NK-92 treated with Interleukin-12 subunit alpha and Interleukin-12 subunit beta, amount 100 ng/mL, for 24 hours (cell line): ENCODE measurements around the gene PHKG2.

Source experiments
- DNase-seq: peaks from one replicate; lab custom pipeline; 2025; lab: John Stamatoyannopoulos, UW

Gene PHKG2

DNA sequence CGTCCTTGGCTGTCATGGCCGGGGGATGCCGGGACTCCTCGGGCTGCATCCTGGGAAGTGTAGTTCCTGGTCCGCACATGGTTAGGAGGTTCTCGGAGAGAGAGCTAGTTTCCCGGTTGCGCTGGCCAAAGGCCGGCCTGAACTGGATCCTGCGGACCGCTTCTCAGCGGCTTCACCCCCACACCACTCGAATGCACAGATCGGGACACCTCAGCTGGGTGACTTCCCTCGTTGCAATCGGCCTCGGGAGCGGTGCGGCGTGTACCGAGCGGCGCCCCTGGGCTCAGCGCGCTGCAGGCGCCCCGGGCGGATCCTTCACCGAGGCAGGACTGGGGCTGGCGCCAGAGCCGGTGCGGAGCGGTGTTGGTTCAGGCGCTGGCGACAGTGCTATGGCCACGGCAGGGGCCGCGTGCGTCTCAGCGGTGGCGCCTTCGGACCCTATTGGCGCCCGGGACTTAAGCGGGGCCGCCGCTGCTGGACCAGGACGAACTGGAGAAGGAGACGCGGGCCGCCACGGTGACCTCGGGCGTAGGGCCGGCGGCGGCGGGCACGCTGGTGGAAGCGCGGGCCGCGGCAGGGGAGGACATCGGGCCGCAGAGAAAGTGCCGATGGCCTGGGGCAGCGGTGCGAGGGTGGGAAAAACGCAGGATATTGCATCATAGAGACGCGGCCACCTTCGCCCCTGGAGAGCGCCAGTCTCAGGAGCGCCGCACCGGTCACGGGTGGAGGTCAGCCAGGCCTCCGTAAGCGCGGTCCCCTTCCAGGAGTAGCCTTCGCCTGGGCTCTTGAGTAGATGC lies 27.4 kb downstream of the PHKG2 start:
- DNase-seq: no peak

DNA sequence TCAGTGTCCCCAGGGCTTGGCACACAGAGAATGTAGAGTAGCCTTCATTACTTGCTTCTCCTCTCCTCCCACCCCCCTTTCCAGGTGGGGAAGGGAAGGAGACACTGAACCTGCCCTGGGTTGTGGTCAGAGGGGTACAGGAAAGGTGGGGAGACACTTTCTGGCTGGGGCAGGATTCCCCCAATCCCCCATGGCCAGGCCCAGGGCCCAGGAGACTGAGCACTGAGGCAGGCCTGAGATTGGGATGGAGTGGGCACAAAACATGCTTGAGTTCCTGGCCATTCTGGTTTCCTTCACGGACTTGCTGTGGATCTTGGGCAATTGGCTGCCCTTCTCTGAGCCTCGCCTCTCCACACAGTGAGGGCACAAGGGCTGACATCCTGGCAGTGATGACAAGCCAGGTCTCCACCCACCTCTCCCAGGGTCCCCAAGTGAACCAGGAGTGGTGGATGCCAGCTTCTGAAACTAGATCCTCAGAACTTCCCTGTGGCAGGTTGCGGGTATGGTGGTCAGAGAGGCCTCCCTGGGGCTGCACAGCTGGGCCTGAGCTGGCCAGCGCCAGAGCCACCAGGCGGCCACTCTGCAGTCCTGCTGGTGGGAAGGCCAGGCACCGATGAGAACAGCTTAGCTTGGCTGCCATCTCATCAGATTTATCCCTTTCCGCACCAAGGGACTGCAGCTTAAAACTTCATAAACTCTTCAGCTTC lies 29.5 kb downstream of the PHKG2 start:
- DNase-seq: no peak

DNA sequence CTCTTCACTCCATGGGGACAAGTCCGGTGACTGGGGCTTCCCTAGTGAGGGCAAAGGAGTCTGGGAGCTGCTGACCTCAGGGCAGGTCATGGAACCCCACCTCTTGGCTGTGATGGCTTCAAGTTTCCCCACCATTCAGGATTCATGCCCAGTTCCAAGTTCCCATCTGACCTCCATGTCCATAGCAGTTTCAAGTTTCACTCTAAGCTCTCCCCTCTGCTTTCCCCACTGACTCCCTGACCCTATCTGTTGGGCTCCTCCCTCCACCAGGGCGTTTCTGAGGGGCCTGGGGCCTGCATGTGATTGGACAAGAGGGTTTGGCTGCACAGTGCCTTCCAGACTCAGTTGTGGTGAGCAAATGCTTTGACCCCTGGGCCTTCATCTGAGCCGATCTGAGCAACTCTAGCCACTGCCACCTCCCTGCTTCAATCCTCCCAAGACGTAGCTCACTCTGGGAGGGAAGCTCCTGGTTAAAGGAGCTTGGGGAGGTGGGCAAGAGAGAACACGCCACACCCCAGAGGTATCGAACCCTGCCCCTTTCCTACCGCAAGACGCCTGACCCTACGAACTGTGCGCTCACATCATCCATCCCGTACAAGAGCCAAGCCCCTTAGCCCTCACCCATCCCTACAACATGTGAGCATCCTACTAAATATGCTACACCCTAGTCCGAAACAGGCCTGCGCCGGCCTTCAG lies 30.5 kb downstream of the PHKG2 start:
- no peak for DNase-seq

DNA sequence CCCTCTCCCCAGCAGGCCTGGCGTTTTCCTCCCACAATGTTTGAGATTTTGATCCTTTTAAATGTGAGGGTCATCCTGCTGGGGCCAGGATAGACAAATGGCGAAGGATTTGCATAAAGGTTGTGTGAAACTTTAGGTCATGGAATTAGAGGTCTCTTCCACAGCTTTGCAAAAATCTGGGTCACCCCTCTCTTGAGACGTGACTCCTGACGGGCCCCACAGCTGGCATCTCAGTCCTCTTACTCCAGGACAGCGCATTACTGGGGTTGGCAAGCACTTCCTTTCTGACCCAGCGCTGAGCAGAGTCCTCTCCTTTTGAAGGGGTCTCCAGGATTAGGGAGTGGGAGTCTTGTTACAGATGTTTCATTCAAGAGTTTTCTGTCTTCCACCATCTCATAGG lies 31.4 kb downstream of the PHKG2 start:
- DNase-seq: no peak

- DNase-seq: no peak
Measured at GRCh38 chr16:30780021-30780420, 31.8 kb downstream of the PHKG2 start.

DNA sequence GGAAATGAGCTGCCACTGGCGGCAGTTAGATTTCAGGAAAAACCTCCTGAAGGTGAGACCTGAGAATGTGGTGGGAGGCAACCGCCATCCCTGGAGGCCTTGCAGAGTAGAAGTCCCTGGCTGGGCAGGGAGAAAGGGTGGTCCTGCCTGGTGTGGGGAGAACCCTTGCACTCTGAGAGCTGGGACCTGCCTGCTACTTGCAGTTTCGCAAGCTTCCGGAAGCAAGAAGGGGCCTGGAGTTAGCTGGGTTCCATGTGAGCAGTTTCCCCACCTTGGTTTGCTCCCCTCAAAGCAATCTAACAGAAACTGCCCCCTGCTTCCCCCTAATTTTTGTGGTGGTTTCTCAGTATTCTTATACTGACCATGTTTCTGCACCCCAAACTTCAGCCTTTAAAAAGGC lies 32.3 kb downstream of the PHKG2 start:
- DNase-seq: no peak

DNA sequence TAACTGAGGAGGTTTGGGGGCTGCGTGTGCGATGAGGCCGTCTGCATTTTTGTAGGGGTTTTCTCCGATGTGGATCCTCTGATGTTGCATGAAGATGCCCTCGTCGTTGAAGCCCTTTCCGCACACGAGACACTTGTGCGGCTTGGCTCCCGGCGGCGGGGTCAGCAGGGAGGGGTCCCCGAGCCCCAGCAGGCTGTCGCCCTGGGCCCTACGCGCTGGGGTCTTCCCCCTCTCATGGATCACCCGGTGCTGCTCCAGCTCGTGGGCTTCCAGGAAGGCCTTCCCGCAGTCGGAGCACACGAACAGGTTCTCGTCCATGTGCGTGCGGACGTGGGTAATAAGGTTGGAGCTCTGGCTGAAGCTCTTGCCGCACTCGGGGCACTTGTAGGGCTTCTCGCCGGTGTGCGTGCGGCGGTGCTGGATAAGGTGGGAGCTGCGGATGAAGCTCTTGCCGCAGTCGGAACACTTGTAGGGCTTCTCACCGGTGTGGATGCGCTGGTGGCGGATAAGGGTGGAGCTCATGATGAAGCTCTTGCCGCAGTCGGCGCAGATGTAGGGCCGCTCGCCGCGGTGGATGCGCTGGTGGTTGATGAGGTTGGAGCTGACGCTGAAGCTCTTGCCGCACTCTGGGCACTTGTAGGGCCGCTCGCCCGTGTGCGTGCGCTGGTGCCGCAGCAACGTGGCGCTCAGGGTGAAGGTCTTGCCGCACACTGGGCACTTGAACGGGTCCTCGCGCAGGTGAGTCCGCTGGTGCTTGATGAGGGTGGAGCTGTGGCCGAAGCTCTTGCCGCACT lies 34.5 kb downstream of the PHKG2 start:
- DNase-seq: no peak

DNA sequence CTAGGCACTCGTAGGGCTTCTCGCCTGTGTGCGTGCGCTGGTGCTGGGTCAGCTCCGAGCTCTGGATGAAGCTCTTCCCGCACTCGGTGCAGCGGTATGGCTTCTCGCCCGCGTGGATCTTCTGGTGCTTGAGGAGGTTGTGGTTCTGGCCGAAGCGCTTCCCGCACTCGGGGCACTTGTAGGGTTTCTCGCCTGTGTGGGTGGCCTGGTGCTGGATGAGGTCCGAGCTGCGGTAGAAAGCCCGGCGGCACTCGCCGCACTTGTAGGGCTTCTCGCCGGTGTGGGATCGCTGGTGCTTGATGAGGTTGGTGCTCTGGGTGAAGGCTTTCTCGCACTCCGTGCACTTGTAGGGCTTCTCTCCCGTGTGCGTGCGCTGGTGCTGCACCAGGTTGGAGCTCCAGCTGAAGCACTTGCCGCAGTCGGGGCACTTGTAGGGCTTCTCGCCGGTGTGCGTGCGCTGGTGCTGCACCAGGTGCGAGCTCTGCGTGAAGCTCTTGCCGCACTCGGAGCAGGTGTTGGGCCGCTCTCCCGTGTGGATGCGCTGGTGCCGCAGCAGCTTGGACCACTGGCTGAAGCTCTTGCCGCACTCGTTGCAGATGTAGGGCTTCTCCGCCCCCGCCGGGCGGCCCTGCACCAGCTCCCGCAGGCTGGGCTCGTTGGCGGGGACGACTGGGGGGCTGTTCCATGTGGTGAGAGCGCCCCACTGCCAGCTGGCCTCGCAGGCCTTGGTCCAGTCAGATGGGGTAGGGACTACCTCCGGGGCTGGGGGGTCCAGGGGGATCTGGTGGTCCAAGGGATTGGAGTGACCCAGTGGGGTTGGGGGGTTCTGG lies 35.3 kb downstream of the PHKG2 start:
- DNase-seq: no peak

GRCh38 chr16:30784215-30784614 lies 36.0 kb downstream of the PHKG2 start:
- DNase-seq: no peak

DNA sequence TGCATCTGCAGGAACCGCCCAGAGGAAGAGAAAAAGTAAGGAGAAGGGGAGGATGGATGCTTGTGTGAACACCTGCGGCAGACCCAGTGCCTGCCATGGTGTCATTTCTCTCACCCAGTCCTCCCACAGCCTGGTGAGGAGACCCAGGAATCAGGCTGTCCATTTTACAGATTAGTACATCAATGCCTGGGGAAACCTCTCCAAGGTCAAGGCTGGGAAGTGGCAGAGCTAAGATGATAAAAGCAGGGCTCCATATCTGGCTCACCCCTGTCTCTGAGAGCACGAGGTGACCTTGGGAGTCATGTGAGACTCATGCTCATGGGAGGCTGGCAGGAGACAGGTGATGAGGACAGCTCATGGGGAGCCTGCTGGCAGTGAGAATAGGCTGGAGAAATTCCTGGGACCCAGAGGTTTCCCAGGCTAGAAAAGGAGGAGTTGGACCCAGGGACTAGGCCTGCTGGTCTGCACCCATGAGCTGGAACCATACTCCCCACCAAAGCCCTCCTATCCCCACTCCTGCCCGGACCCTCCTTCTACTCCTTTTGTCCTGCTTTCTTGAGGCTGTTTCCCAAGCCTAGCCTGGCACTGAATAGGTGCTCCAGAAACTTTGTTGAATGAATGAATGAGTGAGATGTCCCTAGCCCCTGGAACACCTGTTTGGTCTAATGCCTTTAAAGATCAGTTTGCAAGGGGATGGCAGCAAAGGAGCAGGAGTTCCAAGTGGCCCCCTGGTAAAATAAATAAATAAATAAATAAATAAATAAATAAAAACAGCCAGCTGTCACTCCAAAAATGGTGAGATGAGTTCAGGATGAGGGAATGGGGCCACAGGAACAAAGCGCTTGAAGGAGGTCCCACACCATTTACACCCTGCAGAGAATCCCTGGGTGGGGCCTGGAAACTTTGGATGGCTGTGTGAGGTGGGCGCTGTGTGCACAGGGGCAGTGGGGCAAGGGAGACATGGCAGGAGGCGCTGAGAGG lies 37.2 kb downstream of the PHKG2 start:
- no peak for DNase-seq

DNA sequence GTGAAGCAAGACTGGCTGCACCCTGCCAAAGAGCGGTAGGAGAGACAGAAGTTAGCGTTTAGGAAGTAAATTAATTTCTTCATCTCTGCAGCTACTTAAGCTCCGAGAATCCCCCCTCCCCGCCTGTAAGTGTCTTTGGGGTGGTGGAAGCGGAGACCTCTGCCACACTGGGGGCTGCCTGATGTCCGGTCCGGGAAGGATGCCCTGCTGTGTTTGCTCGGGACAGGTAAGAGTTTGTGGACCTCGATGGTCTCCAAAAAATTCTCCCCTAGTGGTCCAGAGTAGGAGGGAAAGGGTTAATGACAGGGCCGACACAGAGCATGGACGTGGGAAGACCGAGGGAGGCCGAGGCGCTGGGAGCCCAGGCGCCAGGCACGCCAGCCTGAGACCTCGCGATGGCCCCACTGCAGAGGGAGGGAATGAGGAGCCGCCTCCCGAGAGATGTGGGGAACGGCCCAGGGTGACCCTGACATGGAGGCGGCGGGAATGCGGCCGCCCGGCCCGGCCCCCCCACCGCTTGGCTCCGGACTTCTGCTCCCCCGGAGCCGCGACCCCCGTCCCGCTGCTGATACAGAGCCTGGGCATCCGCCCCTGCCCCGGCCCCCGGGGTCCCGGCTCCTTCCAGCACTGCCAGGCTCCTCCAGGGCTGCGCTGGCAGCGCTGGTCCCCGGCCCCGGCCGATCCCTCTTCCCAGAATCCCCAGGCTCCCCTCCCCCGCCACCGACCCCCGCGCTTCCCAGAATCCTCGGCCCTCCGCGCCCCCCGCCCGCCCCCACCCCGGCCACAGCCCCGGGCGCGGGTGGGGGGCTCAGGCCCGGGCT lies 38.1 kb downstream of the PHKG2 start:
- no peak for DNase-seq

- no peak for DNase-seq
Measured at GRCh38 chr16:30786936-30787612, 38.8 kb downstream of the PHKG2 start, which contains the start of gene ZNF629. Gene ZNF629 (minus strand): TSS chr16:30787205. CDS start chr16:30784482, 2,723 bp downstream.

- DNase-seq: no peak
Measured at GRCh38 chr16:30787613-30788378, 39.6 kb downstream of the PHKG2 start.

DNA sequence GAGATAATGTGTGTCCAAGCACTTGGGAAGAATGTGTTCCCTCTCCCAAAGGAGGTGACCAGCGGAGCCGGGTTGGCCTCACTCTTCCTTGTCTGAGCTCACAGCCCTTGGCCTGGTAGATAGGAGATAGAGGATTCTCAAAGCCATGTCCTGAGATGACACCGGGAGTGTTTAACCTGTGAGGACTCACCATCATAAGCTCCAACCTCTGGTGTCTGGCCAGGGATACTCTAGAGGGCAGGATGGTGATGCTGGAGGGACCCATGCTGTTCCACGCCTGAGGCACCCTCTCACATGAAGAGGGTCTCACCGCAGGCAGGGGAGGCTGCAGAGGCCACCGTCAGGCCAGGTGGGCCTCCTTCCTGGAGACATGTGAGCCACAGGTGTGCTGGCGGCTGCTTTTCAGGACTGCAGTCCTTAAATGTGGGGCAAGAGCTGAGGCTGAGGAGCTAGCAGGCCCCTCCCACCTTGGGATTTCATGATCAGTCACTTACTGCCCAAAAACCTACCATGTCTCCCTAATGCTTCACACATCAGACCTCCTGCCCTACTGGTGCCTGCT lies 45.4 kb downstream of the PHKG2 start:
- DNase-seq: no peak

- DNase-seq: no peak
Measured at GRCh38 chr16:30794634-30795033, 46.4 kb downstream of the PHKG2 start.

DNA sequence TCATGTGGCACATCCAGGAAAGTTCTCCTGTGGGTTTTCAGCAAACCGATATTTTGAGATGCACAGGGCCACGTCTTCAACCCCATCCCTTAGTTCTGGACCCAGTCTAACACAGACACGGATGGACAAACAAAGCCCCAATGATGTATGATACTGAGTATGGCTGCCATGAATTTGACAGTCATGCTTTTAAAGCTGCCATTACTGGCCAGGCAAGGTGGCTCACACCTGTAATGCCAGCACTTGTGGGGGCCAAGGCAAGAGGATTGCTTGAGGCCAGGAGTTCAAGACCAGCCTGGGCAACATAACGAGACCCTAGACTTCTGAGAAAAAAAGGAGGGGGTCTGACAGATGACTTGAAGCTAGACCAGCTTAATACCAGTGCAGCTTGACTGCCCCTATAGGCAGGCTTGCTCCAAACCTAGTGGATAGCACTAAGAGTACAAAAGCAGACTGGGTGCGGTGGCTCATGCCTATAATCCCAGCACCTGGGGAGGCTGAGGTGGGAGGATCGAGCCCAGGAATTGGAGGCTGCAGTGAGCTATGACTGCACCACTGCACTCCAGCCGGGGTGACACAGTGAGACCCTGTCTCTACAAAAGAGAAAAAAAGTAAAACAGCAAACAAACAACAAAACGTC lies 49.6 kb downstream of the PHKG2 start:
- no peak for DNase-seq
